ENCODE data around the gene HAO1.

GRCh38 chr20:7883741-7884140, 56.5 kb downstream of the HAO1 start:
- no peak for TF ChIP-seq CTCF (IDR thresholded peaks at IDR 0.05; ENCODE audit: extremely low read depth in 1 of 2, insufficient read depth in 1 of 2, low read depth in 1 of 2, low read length in 2 of 2)
- TF ChIP-seq GATA2 (IDR thresholded peaks at IDR 0.05; ENCODE audit: insufficient read depth, insufficient read length, low read depth, low read length): no peak
- no peak for TF ChIP-seq MAX (IDR thresholded peaks at IDR 0.05; ENCODE audit: insufficient read depth, insufficient read length)
- TF ChIP-seq POLR2AphosphoS5 (IDR thresholded peaks at IDR 0.05; ENCODE audit: insufficient read depth, low read depth, low read length): no peak
- no peak for TF ChIP-seq EZH2 (IDR thresholded peaks at IDR 0.05; ENCODE audit: borderline replicate concordance, low read depth, low read length, severe bottlenecking)

Data from endothelial cell of umbilical vein (primary cell).